ENCODE measurements around the gene CD300LB.

DNA sequence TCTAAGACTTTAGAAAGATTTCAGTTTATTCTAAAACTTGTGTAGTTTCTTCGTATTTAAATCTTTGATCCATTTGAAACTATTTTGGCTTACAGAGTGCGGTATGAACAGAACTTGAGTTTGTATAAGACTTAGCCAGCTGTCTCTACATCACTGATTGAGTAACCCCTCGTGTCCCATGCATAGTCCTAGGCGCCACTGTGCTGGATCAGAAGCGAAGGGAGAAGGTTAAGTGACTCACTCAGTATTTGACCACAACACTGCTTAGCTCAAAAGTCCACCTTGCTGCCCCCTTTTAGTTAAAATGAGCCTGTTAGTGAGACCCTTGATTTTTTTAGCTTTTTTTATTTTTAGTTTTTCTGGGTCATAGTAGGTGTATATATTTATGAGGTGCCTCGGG is 28.4 kb downstream of the CD300LB start:
- TF ChIP-seq, protein P1, sequence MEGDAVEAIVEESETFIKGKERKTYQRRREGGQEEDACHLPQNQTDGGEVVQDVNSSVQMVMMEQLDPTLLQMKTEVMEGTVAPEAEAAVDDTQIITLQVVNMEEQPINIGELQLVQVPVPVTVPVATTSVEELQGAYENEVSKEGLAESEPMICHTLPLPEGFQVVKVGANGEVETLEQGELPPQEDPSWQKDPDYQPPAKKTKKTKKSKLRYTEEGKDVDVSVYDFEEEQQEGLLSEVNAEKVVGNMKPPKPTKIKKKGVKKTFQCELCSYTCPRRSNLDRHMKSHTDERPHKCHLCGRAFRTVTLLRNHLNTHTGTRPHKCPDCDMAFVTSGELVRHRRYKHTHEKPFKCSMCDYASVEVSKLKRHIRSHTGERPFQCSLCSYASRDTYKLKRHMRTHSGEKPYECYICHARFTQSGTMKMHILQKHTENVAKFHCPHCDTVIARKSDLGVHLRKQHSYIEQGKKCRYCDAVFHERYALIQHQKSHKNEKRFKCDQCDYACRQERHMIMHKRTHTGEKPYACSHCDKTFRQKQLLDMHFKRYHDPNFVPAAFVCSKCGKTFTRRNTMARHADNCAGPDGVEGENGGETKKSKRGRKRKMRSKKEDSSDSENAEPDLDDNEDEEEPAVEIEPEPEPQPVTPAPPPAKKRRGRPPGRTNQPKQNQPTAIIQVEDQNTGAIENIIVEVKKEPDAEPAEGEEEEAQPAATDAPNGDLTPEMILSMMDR (IDR thresholded peaks at IDR 0.05): no peak
- TF ChIP-seq POLR2A (IDR thresholded peaks at IDR 0.05) (no peak), EP300 (IDR thresholded peaks at IDR 0.05) (no peak), POLR2AphosphoS5 (IDR thresholded peaks at IDR 0.05) (no peak)

Data from sigmoid colon (tissue), 4 donors.